Amniotic stem cell (primary cell): ENCODE results near the gene SMYD3.
"Not testable (repeated sequence)": the region's sequence is repeated elsewhere in the genome, so short reads cannot be mapped to it uniquely, and the experiment has no call there.

Experiments
- DNase-seq: peaks from one replicate; lab custom pipeline; 2025; lab: John Stamatoyannopoulos, UW

Gene SMYD3

GRCh38 chr1:245953876-245954660 lies 553.0 kb downstream of the SMYD3 start:
- no peak for DNase-seq

GRCh38 chr1:245952383-245953026 lies 554.6 kb downstream of the SMYD3 start:
- no peak for DNase-seq

- DNase-seq: no peak
Measured at GRCh38 chr1:245948786-245949185, 558.3 kb downstream of the SMYD3 start.

- DNase-seq: no peak
Measured at GRCh38 chr1:245946905-245947304, 560.2 kb downstream of the SMYD3 start.

GRCh38 chr1:245945136-245945535 lies 561.9 kb downstream of the SMYD3 start:
- not testable (repeated sequence) for DNase-seq

- DNase-seq: no peak
Measured at GRCh38 chr1:245942856-245943255, 564.2 kb downstream of the SMYD3 start.

GRCh38 chr1:245941771-245942170 lies 565.3 kb downstream of the SMYD3 start:
- DNase-seq: not testable (repeated sequence)

- no peak for DNase-seq
Measured at GRCh38 chr1:245939756-245940345, 567.2 kb downstream of the SMYD3 start.

GRCh38 chr1:245938046-245938435 lies 569.0 kb downstream of the SMYD3 start:
- DNase-seq: no peak

- DNase-seq: no peak
Measured at GRCh38 chr1:245937316-245938045, 569.6 kb downstream of the SMYD3 start.

- no peak for DNase-seq
Measured at GRCh38 chr1:245934409-245934808, 572.7 kb downstream of the SMYD3 start.

GRCh38 chr1:245933431-245934045 lies 573.5 kb downstream of the SMYD3 start:
- no peak for DNase-seq

GRCh38 chr1:245932302-245932972 lies 574.6 kb downstream of the SMYD3 start:
- DNase-seq: no peak

GRCh38 chr1:245931450-245931849 lies 575.6 kb downstream of the SMYD3 start:
- no peak for DNase-seq

GRCh38 chr1:245929224-245929623 lies 577.9 kb downstream of the SMYD3 start:
- DNase-seq: no peak

- no peak for DNase-seq
Measured at GRCh38 chr1:245926888-245927287, 580.2 kb downstream of the SMYD3 start.

- no peak for DNase-seq
Measured at GRCh38 chr1:245923215-245923614, 583.9 kb downstream of the SMYD3 start.

GRCh38 chr1:245921417-245921816 lies 585.7 kb downstream of the SMYD3 start:
- no peak for DNase-seq

GRCh38 chr1:245917403-245917802 lies 589.7 kb downstream of the SMYD3 start:
- no peak for DNase-seq

GRCh38 chr1:245915841-245916240 lies 591.2 kb downstream of the SMYD3 start:
- DNase-seq: no peak

- DNase-seq: no peak
Measured at GRCh38 chr1:245915406-245915805, 591.7 kb downstream of the SMYD3 start.
